Thyroid gland (tissue), 4 donors: ENCODE measurements around the gene TYK2. TPM values are rescaled to one million over a fixed set of nuclear protein-coding genes. Genes with fewer than 3 reads are reported as not detected.
"Not testable (repeated sequence)": the region's sequence is repeated elsewhere in the genome, so short reads cannot be mapped to it uniquely, and the experiment has no call there.

Experiments
- DNase-seq, 2 donors: peaks; one replicate each; pipeline ENCODE4 v3.0.0-alpha.2; 2019
- H3K27ac ChIP-seq, 3 donors: fragments of 200-600 bp; sonication (generic); 1 replicate in 2 of 3; 2 replicates in 1 of 3; pipeline ENCODE4 v1.5.1; 2016 to 2019; ENCODE audit warnings: mild to moderate bottlenecking in 1 of 3, moderate library complexity in 1 of 3
- H3K27me3 ChIP-seq: fragments of 200-600 bp; sonication (generic); one replicate; pipeline ENCODE4 v1.5.1; 2019
- H3K36me3 ChIP-seq, 2 donors: fragments of 200-600 bp; sonication (generic); one replicate each; pipeline ENCODE4 v1.5.1; 2016 to 2019
- H3K4me1 ChIP-seq, 2 donors: fragments of 200-600 bp; sonication (generic); one replicate each; pipeline ENCODE4 v1.5.1; 2017 to 2019
- H3K4me3 ChIP-seq, 3 donors: fragments of 200-600 bp; sonication (generic); replicated peaks in 1 of 3; 1 replicate in 2 of 3; 2 replicates in 1 of 3; pipeline ENCODE4 v1.5.1; 2016; ENCODE audit warnings: mild to moderate bottlenecking in 1 of 3
- H3K9me3 ChIP-seq: fragments of 200-600 bp; sonication (generic); one replicate; pipeline ENCODE4 v1.5.1; 2017
- POLR2A ChIP-seq, 2 donors: fragments of 450-650 bp; IDR thresholded peaks; one replicate each; pipeline ENCODE4 v1.6.1; 2017; ENCODE audit warnings: antibody characterized with exemption in 2 of 2, mild to moderate bottlenecking in 2 of 2, moderate library complexity in 1 of 2
- WGBS, 2 donors: methylation state at CpG; one replicate each; pipeline ENCODE4 v1.1.5; 2017; 5-methylcytosine and 5-hydroxymethylcytosine counted together
- intact Hi-C: fragments of 100-400 bp; cut with DNase I; formaldehyde crosslinking; loops from one replicate; pipeline ENCODE4 v1.15.1; 2023
- total RNA-seq, 4 donors: library from RNA; depleted of rRNA; stranded (reverse); fragments of >200 nt; gene quantifications; one replicate each; pipeline ENCODE4 v1.2.3, GENCODE V29; 2016
- TF ChIP-seq, protein P1 (sequence below), 6 experiments: fragments of 200-600 bp in 3 of 6; fragments of 450-650 bp in 3 of 6; sonication (generic) in 3 of 6; IDR thresholded peaks; one replicate each; pipeline ENCODE4 v1.5.1; 2016 to 2019; ENCODE audit warnings: antibody characterized with exemption in 6 of 6, mild to moderate bottlenecking in 2 of 6, inconsistent platforms in 1 of 6, moderate library complexity in 1 of 6

TYK2 gene
- total RNA-seq, 4 donors from 2014 or later = 59.1 to 127 (median 70.3) TPM

DNA sequence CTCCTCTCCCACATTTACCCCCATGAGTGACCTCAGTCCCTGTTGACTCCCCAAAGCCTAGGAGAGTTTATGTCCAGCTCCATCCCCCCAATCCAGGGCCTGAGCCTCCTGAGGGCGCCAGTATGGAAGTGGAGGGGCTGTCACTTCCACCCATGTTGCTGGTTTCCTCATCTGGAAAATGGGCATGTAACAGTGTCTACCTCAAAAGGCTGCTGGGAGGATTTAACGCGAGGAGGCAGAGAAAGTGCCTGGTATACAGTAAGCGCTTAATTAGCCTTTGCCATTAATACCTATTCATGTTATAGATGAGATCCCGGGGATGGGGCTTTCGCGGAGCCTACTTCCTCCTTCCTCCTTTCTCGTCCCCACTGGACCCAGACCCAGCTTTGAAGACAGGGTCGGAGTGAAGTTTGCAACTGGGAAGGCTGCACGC is 476 bp downstream of the TYK2 start:
- H3K4me1 ChIP-seq = peaks cover 12 to 14% of the 10 kb centered on the region in 2 donors
- WGBS, 2 donors = 0 to 1% methylated on average over 5 to 9 of the region's 10 CpGs
- no peaks in the 10 kb centered on the region for H3K27me3 ChIP-seq
- TF ChIP-seq, protein P1, sequence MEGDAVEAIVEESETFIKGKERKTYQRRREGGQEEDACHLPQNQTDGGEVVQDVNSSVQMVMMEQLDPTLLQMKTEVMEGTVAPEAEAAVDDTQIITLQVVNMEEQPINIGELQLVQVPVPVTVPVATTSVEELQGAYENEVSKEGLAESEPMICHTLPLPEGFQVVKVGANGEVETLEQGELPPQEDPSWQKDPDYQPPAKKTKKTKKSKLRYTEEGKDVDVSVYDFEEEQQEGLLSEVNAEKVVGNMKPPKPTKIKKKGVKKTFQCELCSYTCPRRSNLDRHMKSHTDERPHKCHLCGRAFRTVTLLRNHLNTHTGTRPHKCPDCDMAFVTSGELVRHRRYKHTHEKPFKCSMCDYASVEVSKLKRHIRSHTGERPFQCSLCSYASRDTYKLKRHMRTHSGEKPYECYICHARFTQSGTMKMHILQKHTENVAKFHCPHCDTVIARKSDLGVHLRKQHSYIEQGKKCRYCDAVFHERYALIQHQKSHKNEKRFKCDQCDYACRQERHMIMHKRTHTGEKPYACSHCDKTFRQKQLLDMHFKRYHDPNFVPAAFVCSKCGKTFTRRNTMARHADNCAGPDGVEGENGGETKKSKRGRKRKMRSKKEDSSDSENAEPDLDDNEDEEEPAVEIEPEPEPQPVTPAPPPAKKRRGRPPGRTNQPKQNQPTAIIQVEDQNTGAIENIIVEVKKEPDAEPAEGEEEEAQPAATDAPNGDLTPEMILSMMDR (IDR thresholded peaks at IDR 0.05) = no peak
- TF ChIP-seq POLR2A (IDR thresholded peaks at IDR 0.05) = no peak
- H3K36me3 ChIP-seq = peaks cover 9 to 11% of the 10 kb centered on the region in 2 donors
- H3K4me3 ChIP-seq = peak overlapping the region; percentile 66 to 99 (median 73)
- no peak for DNase-seq
- H3K27ac ChIP-seq = peak overlapping the region; percentile 44 to 91 (median 65)
- intact Hi-C loops = loop anchor here (5.0 to 10.0 kb wide), 2 partner anchors 43 to 275 kb away; partner anchors contain the start of genes ANGPTL6, ICAM3 and PPAN
- H3K9me3 ChIP-seq = no peaks in the 10 kb centered on the region

GRCh38 chr19:10378124-10378523 is 2.2 kb downstream of the TYK2 start:
- 89 to 100% methylated on average over 5 to 6 of the region's 8 CpGs for WGBS, 2 donors
- intact Hi-C loops = loop anchor here (5.0 kb wide), 1 partner anchor 41 kb away; the partner anchor contains the start of gene ICAM3

GRCh38 chr19:10377140-10377640 is 3.2 kb downstream of the TYK2 start:
- H3K4me3 ChIP-seq, H3K27me3 ChIP-seq, H3K27ac ChIP-seq, H3K9me3 ChIP-seq, DNase-seq: not testable (repeated sequence)
- WGBS, 2 donors = 95 to 97% methylated on average over 2 of the region's 2 CpGs
- Histone ChIP-seq H3K36me3 (peaks cover 9 to 13% of the 10 kb centered on the region in 2 donors), H3K4me1 (peaks cover 10 to 12% of the 10 kb centered on the region in 2 donors)
- intact Hi-C loops = loop anchor here (5.0 kb wide), 1 partner anchor 40 kb away; the partner anchor contains the start of gene ICAM3

More at GRCh38 chr19:10378124-10378523, 2.2 kb downstream of the TYK2 start:
- peaks cover 9 to 13% of the 10 kb centered on the region in 2 donors for H3K36me3 ChIP-seq
- no peak for DNase-seq
- H3K27ac ChIP-seq = no peak overlapping the region
- H3K9me3 ChIP-seq = no peaks in the 10 kb centered on the region
- no peak overlapping the region for H3K4me3 ChIP-seq
- no peak for TF ChIP-seq POLR2A (IDR thresholded peaks at IDR 0.05)
- TF ChIP-seq, protein P1 (IDR thresholded peaks at IDR 0.05) = no peak
- H3K4me1 ChIP-seq = peaks cover 12 to 14% of the 10 kb centered on the region in 2 donors
- no peaks in the 10 kb centered on the region for H3K27me3 ChIP-seq

- no peaks in the 10 kb centered on the region for H3K9me3 ChIP-seq
- intact Hi-C loops = loop anchor here (5.0 kb wide), 1 partner anchor 38 kb away; the partner anchor contains the start of gene ICAM3
- H3K27ac ChIP-seq = no peak overlapping the region
- no peaks in the 10 kb centered on the region for H3K27me3 ChIP-seq
- DNase-seq = no peak
- 89 to 91% methylated on average over 5 of the region's 5 CpGs for WGBS, 2 donors
- TF ChIP-seq POLR2A (IDR thresholded peaks at IDR 0.05) = no peak
- TF ChIP-seq, protein P1 (IDR thresholded peaks at IDR 0.05) = no peak
- H3K4me1 ChIP-seq = peaks cover 6% of the 10 kb centered on the region in 2 donors
- no peak overlapping the region for H3K4me3 ChIP-seq
- peaks cover 9 to 13% of the 10 kb centered on the region in 2 donors for H3K36me3 ChIP-seq
These were observed 5.4 kb downstream of the TYK2 start for GRCh38 chr19:10374931-10375330.

- no peaks in the 10 kb centered on the region for H3K27me3 ChIP-seq
- H3K27ac ChIP-seq = no peak overlapping the region
- WGBS, 2 donors = 93 to 100% methylated on average over 3 of the region's 3 CpGs
- intact Hi-C loops = no loop called here
- no peak for TF ChIP-seq POLR2A (IDR thresholded peaks at IDR 0.05)
- TF ChIP-seq, protein P1 (IDR thresholded peaks at IDR 0.05) = no peak
- H3K4me1 ChIP-seq = no peaks in the 10 kb centered on the region
- H3K4me3 ChIP-seq = no peak overlapping the region
- DNase-seq = no peak
- H3K9me3 ChIP-seq = no peaks in the 10 kb centered on the region
- peaks cover 17 to 23% of the 10 kb centered on the region in 2 donors for H3K36me3 ChIP-seq
These were observed 7.7 kb downstream of the TYK2 start for GRCh38 chr19:10372690-10373089.
